Islet of Langerhans (tissue), 1 donor: ENCODE measurements around the gene MS4A12.
"Not testable (repeated sequence)": the region's sequence is repeated elsewhere in the genome, so short reads cannot be mapped to it uniquely, and the experiment has no call there.

Experiments
- FAIRE-seq: peaks from one replicate; lab custom pipeline; 2011; peaks lifted over from hg19 to GRCh38; lab: Jason Lieb, UNC

The MS4A12 gene

GRCh38 chr11:60513496-60514460, 21.2 kb downstream of the MS4A12 start:
- FAIRE-seq: no peak

GRCh38 chr11:60515144-60515855, 22.7 kb downstream of the MS4A12 start, which contains the start of gene MS4A13:
Gene MS4A13, plus strand, starts transcription at chr11:60515392. Its CDS starts 2,692 bp downstream, at chr11:60518084.
- no peak for FAIRE-seq

DNA sequence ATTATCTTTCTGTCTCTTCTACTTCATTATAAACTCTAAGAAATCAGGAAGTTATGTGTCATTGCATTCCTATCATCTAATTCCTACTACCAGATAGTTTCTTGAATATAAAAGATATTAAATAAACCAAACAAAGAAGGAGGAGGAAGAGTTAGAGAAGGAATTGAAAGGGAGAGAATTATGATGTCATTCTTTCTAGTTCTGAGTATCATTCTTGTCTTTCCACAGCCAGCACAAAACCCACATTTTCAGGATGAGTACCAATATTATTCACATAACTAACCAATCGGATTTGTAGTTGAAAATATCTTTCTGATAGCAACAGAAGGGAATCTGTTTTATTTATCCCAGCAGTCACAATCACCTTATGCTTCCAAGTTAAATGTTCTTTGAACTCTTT, 35.9 kb downstream of the MS4A12 start:
- no peak for FAIRE-seq

DNA sequence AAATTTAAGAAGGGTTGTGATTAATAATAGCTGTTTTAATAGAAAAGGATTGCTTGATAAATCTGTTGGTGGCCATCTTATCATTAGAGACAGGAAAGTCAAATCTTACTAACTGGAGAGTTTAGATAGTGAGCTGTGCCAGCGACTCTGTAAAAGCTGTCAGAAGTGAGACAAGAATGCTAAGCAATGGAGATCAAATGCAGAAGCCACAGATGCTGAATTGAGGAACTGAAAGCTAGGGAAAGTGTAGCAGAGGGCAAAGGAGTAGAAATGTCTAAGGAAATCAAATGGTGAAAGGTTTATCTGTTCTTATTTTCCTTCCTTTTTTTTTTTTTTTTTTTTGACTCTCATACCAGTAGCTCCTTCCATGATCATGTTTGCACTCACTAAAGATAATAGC, 36.4 kb downstream of the MS4A12 start:
- no peak for FAIRE-seq

DNA sequence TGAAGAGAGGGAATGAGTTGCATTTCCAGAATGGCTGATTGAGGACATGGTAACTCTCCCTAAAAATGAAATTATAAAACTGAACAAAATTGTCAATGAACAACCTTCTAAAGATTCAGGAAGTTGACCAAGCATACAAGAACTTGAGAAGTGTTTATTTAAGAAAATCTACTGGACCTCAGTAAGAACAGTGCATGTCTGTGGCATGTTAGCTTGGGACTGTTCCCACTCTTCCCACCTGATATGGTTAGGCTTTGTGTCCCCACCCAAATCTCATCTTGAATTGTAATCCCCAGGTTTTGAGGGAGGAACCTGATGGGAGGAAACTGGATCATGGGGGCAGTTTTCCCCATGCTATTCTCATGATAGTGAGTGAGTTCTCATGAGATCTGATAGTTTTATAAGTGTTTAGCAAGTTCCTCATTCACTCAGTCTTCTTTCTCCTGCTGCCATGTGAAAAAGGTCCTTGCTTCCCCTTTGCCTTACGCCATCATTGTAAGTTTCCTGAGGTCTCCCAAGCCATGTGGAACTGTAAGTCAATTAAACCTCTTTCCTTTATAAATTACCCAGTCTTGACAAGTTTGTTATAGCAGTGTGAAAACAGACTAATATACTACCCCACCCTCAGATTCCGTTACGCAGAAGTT, 38.0 kb downstream of the MS4A12 start:
- FAIRE-seq: no peak

- FAIRE-seq: not testable (repeated sequence)
Observed at GRCh38 chr11:60532383-60532782, 39.8 kb downstream of the MS4A12 start.

GRCh38 chr11:60538627-60539026, 46.0 kb downstream of the MS4A12 start:
- FAIRE-seq: not testable (repeated sequence)

DNA sequence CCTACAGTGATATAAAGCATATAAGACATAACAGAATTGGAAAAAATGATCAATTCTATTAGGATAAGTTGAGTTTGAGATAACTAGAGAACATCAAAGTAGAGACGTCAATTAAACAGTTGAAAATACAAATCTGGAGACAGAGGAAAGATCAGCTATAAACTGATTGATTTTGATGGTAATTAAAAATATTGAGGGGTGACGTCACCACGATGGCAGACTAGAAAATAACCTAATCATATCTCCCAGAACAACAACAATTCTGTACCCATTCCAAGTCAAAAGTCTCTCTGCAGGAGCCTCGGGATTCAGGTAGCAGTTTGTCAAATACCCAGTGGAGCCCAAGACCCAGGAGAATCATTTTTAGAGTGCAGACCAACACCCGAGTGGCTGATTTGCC, 51.5 kb downstream of the MS4A12 start:
- FAIRE-seq: no peak
